Naive B cell (primary cell): ENCODE measurements around the gene TXNRD3. TPM values are rescaled to one million over a fixed set of nuclear protein-coding genes. Genes with fewer than 3 reads are reported as not detected.

ENCODE experiments used
- ATAC-seq, 2 donors: fragments of 150-1000 bp; cut with Tn5 transposase; 2 replicates each; pipeline ENCODE4 v1.10.0; 2021; ENCODE audit warnings: low read depth in 2 of 2, mild to moderate bottlenecking in 2 of 2, moderate library complexity in 2 of 2
- DNase-seq: peaks from one replicate; pipeline ENCODE4 v3.0.0; 2022
- H3K27ac Mint-ChIP-seq, 6 donors: one replicate each; pipeline ENCODE4 v1.8.0; 2020 to 2022; ENCODE audit warnings: mild to moderate bottlenecking in 6 of 6, mixed read lengths in 6 of 6, moderate library complexity in 5 of 6, inconsistent platforms in 2 of 6
- H3K27me3 Mint-ChIP-seq, 3 donors: one replicate each; pipeline ENCODE4 v1.8.0; 2021 to 2022; ENCODE audit warnings: mixed read lengths in 3 of 3, mild to moderate bottlenecking in 1 of 3
- H3K36me3 Mint-ChIP-seq, 2 donors: one replicate each; pipeline ENCODE4 v1.8.0; 2020 to 2022; ENCODE audit warnings: mixed read lengths in 2 of 2, inconsistent platforms in 1 of 2, mild to moderate bottlenecking in 1 of 2
- H3K4me1 Mint-ChIP-seq, 3 donors: one replicate each; pipeline ENCODE4 v1.8.0; 2020 to 2022; ENCODE audit warnings: mixed read lengths in 3 of 3, inconsistent platforms in 1 of 3, mild to moderate bottlenecking in 1 of 3, moderate library complexity in 1 of 3
- H3K4me3 Mint-ChIP-seq, 8 donors: one replicate each; pipeline ENCODE4 v1.8.0; 2020 to 2022; ENCODE audit warnings: mild to moderate bottlenecking in 8 of 8, mixed read lengths in 8 of 8, moderate library complexity in 8 of 8, inconsistent platforms in 2 of 8
- H3K9me3 Mint-ChIP-seq, 7 donors: one replicate each; pipeline ENCODE4 v1.8.0; 2020 to 2022; ENCODE audit warnings: mixed read lengths in 7 of 7, mild to moderate bottlenecking in 5 of 7, inconsistent platforms in 2 of 7, moderate library complexity in 1 of 7
- polyA plus RNA-seq, 6 donors: library from polyadenylated mRNA; unstranded; fragments of 300-500 nt; fragmentation: Illumina TruSeq; gene quantifications; one replicate each; pipeline ENCODE4 v1.2.3, GENCODE V29; 2021; ENCODE audit warnings: low read depth in 6 of 6

TXNRD3 gene
- polyA plus RNA-seq, 6 donors from 2014 or later = 0.39 to 2.6 (median 1.1) TPM; not detected in 1

- no peaks in the 10 kb centered on the region for H3K36me3 Mint-ChIP-seq
Observed at GRCh38 chr3:126666658-126667528, 12.0 kb upstream of the TXNRD3 start.

DNA sequence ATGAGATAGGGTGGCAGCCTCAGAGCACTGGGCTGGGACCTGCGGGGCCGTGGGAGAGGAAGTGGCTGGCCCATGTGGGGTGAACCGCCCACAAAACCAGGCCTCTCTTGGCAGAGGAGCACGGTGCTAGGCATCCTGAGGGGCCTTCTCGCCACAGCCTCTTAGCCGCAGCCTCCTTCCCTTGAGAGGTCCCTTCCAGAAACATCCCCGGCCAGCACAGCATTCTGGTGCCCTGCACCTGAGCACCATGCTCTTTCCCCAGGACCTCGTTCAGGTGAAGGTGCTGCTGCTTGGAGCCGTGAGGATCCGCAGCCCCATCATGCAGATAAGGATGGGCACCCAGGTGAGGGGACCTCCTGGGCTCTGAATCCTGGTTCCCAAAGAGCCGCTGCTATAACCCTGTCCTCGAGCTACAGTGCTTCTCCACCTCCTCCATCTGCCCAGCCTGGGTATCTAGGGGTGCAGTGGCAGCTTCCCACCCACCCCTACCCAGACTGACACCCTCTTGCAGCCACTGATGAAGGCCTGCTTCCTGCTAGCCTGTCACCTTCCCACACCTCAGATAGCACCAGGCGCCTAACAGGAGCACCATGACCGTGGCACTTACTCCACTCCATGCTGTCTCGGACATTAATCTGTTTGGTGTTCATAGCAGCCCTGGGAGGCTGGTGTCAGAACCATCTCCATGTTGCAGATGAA is 11.2 kb upstream of the TXNRD3 start:
- no peak overlapping the region for H3K4me3 Mint-ChIP-seq
- peaks cover 0 to 3% (median 0%) of the 10 kb centered on the region in 3 donors for H3K4me1 Mint-ChIP-seq
- H3K27ac Mint-ChIP-seq = no peak overlapping the region
- ATAC-seq (no peak), DNase-seq (no peak)
- H3K36me3 Mint-ChIP-seq = no peaks in the 10 kb centered on the region
- H3K9me3 Mint-ChIP-seq = peaks cover 1 to 9% (median 5%) of the 10 kb centered on the region in 7 donors
- H3K27me3 Mint-ChIP-seq = peaks cover 4 to 30% (median 19%) of the 10 kb centered on the region in 3 donors

More at GRCh38 chr3:126666658-126667528, 12.0 kb upstream of the TXNRD3 start:
- peaks cover 0 to 4% (median 0%) of the 10 kb centered on the region in 3 donors for H3K4me1 Mint-ChIP-seq
- no peak for ATAC-seq
- peaks cover 0 to 24% (median 19%) of the 10 kb centered on the region in 3 donors for H3K27me3 Mint-ChIP-seq
- peaks cover 1 to 14% (median 10%) of the 10 kb centered on the region in 7 donors for H3K9me3 Mint-ChIP-seq
- peak overlapping the region in 1 of 8 donors; percentile 35 for H3K4me3 Mint-ChIP-seq
- no peak overlapping the region for H3K27ac Mint-ChIP-seq
- no peak for DNase-seq

- Mint-ChIP-seq H3K9me3 (peaks cover 0 to 5% (median 0%) of the 10 kb centered on the region in 7 donors), H3K4me1 (peaks cover 0 to 4% (median 3%) of the 10 kb centered on the region in 3 donors), H3K27ac (peak overlapping the region in 1 of 6 donors; percentile 94), H3K4me3 (no peak overlapping the region), H3K36me3 (no peaks in the 10 kb centered on the region), H3K27me3 (peaks cover 5 to 37% (median 19%) of the 10 kb centered on the region in 3 donors)
- DNase-seq (no peak), ATAC-seq (no peak)
Observed at GRCh38 chr3:126665221-126665936, 10.5 kb upstream of the TXNRD3 start.

DNA sequence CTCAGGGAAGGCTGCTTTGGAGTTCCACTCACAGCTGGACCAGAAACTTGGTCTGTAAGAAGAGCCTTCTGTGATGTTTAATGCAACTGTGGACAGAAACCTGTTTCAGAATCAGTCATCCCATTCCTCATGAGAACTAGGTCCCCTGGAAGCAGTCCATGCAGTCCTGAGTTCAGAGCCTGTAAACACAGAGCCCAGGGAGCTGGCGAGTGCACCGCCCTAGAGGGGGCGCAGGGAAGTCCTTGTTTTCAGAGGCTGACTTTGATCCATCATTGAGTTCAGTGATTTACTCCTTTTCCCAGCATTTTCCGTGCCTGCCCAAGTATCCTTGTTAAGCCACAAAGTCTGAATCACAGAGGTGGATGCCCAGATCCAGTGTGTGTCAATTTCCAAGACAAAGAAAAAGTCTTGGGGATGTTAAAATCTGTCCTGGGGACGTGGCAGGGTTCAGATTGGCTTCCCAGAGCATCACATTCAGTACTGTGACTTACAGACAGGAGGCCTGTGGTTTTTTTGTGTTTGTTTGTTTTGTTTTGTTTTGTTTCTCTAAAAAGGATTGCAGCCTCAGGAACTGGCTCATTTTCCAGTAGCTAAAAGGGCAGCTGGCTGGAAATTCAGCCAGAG is 9.8 kb upstream of the TXNRD3 start:
- H3K4me1 Mint-ChIP-seq = peaks cover 0 to 4% (median 3%) of the 10 kb centered on the region in 3 donors
- no peak for DNase-seq
- H3K27ac Mint-ChIP-seq = peak overlapping the region in 1 of 6 donors; percentile 20
- peaks cover 0 to 4% (median 0%) of the 10 kb centered on the region in 7 donors for H3K9me3 Mint-ChIP-seq
- H3K27me3 Mint-ChIP-seq = peaks cover 5 to 42% (median 19%) of the 10 kb centered on the region in 3 donors
- no peaks in the 10 kb centered on the region for H3K36me3 Mint-ChIP-seq
- ATAC-seq = no peak
- H3K4me3 Mint-ChIP-seq = no peak overlapping the region

DNA sequence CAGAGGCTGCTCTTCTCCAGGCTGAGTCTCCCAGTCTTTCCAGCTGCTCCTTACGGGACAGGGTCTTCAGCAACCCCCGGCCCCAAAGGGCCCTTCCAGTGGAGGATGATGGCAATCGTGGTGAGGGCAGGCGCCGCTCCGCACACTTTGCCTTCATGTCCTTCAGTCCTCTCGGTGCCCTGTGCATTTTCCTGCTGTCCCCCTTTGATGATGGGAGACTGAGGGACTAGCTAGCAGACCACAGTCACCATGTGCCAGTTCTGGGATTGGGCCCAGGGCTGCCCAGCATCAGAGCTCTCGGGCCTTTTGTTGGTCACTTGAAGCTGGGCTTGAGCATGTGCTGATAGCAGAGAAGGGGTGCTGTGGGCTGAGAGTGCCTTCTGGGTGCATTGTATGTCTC is 8.8 kb upstream of the TXNRD3 start:
- peaks cover 5 to 38% (median 19%) of the 10 kb centered on the region in 3 donors for H3K27me3 Mint-ChIP-seq
- peaks cover 0 to 4% (median 3%) of the 10 kb centered on the region in 3 donors for H3K4me1 Mint-ChIP-seq

GRCh38 chr3:126663257-126663656 is 8.3 kb upstream of the TXNRD3 start:
- ATAC-seq (no peak), DNase-seq (no peak)
- Mint-ChIP-seq H3K4me3 (no peak overlapping the region), H3K9me3 (peaks cover 0 to 4% (median 0%) of the 10 kb centered on the region in 7 donors), H3K4me1 (peaks cover 0 to 4% (median 3%) of the 10 kb centered on the region in 3 donors), H3K36me3 (no peaks in the 10 kb centered on the region), H3K27me3 (peaks cover 5 to 40% (median 19%) of the 10 kb centered on the region in 3 donors), H3K27ac (no peak overlapping the region)

More for the DNA sequence above, 8.8 kb upstream of the TXNRD3 start:
- H3K27ac Mint-ChIP-seq = no peak overlapping the region
- H3K4me3 Mint-ChIP-seq = no peak overlapping the region
- H3K36me3 Mint-ChIP-seq = no peaks in the 10 kb centered on the region
- H3K9me3 Mint-ChIP-seq = peaks cover 0 to 4% (median 0%) of the 10 kb centered on the region in 7 donors
- no peak for DNase-seq
- no peak for ATAC-seq

DNA sequence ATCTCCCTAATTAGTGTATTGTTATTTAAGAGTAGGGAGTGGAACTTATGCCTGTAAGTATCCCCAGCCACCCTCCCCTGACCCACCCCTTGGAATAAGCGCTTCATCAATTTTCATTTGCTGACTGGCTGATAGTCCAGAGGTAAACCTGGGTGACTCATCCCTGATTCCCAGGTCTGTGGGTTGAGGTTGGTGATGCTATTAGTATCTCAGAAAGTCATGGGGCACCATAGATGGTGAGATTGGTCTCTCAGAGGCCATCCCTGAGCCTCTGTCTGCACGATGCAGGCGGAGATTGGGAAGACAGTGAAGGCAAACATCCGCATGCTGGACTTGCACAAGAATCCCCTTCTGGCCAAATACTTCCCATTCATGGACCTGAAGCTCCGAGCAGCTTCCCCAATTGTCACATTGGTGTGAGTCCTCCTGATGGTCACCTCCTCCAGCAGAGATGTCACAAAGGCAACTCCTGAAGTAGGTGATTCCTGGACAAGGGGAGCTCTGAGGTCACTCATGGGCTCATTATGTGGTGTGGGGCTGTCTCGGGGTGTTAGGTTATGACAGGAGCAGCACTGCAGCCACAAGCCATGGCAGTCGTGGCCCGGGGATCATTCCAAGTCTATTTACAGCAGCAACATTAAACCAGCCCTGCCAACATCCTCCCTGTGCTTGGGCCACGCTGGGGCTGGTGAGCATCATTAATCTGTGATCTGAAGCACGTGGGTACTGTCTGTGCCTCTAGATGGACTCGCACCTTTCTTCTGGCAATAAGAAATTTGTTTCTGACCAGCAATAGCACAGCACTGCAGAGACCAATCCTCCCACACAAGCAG is 6.8 kb upstream of the TXNRD3 start:
- Mint-ChIP-seq H3K9me3 (peaks cover 0 to 4% (median 0%) of the 10 kb centered on the region in 7 donors), H3K4me3 (peak overlapping the region in 1 of 8 donors; percentile 42), H3K27ac (no peak overlapping the region), H3K4me1 (peaks cover 0 to 4% (median 3%) of the 10 kb centered on the region in 3 donors), H3K36me3 (no peaks in the 10 kb centered on the region), H3K27me3 (peaks cover 5 to 52% (median 19%) of the 10 kb centered on the region in 3 donors)
- DNase-seq (no peak), ATAC-seq (no peak)

- no peak overlapping the region for H3K27ac Mint-ChIP-seq
- peaks cover 6 to 62% (median 12%) of the 10 kb centered on the region in 3 donors for H3K27me3 Mint-ChIP-seq
- peaks cover 0 to 2% (median 0%) of the 10 kb centered on the region in 7 donors for H3K9me3 Mint-ChIP-seq
- no peak for DNase-seq
- H3K4me3 Mint-ChIP-seq = no peak overlapping the region
- H3K4me1 Mint-ChIP-seq = peaks cover 0 to 6% (median under 1%) of the 10 kb centered on the region in 3 donors
- no peaks in the 10 kb centered on the region for H3K36me3 Mint-ChIP-seq
- no peak for ATAC-seq
Observed at GRCh38 chr3:126659915-126660886, 5.3 kb upstream of the TXNRD3 start.

DNA sequence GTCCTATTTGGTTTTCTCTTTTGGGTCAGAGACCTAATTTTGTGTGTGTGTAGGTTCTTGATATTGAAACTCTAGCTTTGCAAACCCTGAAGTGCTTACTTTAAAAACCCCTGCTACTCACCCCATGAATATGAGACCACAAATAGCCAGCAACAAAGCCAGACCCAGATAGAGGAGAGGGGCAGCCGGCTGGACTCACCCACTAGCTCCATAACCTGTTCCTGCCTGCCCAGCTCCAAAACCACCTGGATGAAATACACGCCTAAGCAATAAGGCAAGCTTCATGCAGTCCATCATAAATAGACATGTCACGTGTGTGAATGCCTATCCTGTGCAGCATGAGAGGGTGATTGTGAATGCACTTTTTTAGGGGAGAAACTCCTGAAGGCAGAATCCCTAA is 3.7 kb upstream of the TXNRD3 start:
- DNase-seq = no peak
- peaks cover 0 to 2% (median 0%) of the 10 kb centered on the region in 7 donors for H3K9me3 Mint-ChIP-seq
- peaks cover 3 to 10% (median 6%) of the 10 kb centered on the region in 3 donors for H3K4me1 Mint-ChIP-seq
- no peaks in the 10 kb centered on the region for H3K36me3 Mint-ChIP-seq
- ATAC-seq = no peak
- no peak overlapping the region for H3K4me3 Mint-ChIP-seq
- no peak overlapping the region for H3K27ac Mint-ChIP-seq
- peaks cover 9 to 63% (median 11%) of the 10 kb centered on the region in 3 donors for H3K27me3 Mint-ChIP-seq

- no peaks in the 10 kb centered on the region for H3K36me3 Mint-ChIP-seq
- H3K9me3 Mint-ChIP-seq = peaks cover 0 to 2% (median 0%) of the 10 kb centered on the region in 7 donors
- no peak for DNase-seq
- no peak for ATAC-seq
- H3K4me3 Mint-ChIP-seq = peak overlapping the region in 1 of 8 donors; percentile 56
- H3K4me1 Mint-ChIP-seq = peaks cover 3 to 10% (median 6%) of the 10 kb centered on the region in 3 donors
- H3K27ac Mint-ChIP-seq = no peak overlapping the region
- H3K27me3 Mint-ChIP-seq = peaks cover 16 to 63% (median 18%) of the 10 kb centered on the region in 3 donors
Observed at GRCh38 chr3:126657901-126658300, 3.0 kb upstream of the TXNRD3 start.
